HepG2 (cell line): Measurements from ENCODE around the gene PLET1. TPM values are rescaled to one million over a fixed set of nuclear protein-coding genes. Genes with fewer than 3 reads are reported as not detected.

ENCODE experiments used
- ATAC-seq: fragments of 200-7000 bp; cut with Tn5 transposase; 3 replicates; pipeline ENCODE4 v1.9.1; 2020; ENCODE audit warnings: mild to moderate bottlenecking, moderate library complexity
- BruUV-seq: library from RNA; stranded (reverse); fragments of 400-500 nt; replicated peaks from 2 replicates; lab custom pipeline; 2021; lab: Mats Ljungman, UMichigan
- CTCF ChIA-PET: fragments of 300-600 bp; formaldehyde crosslinking; extraction: SDS; loops from one replicate; lab custom pipeline; 2021; ENCODE audit warnings: low total read pairs, inconsistent platforms, low intra/inter-chr PET ratio; lab: Yijun Ruan, JAX
- POLR2A ChIA-PET: fragments of 350-600 bp; sonication (Branson Sonifier 250); formaldehyde crosslinking; loops from one replicate; lab custom pipeline; 2020; ENCODE audit warnings: antibody characterized with exemption, inconsistent platforms; lab: Yijun Ruan, JAX
- DNase-seq: peaks from one replicate; pipeline ENCODE4 v3.0.0-alpha.2; 2015; ENCODE audit warnings: low spot score
- FAIRE-seq: peaks from 3 replicates; lab custom pipeline; 2011; peaks lifted over from hg19 to GRCh38; lab: Jason Lieb, UNC
- H2AFZ ChIP-seq: one replicate; pipeline ENCODE4 v1.6.1; 2011; ENCODE audit warnings: low read length, inconsistent platforms
- H3K27ac ChIP-seq: fragments of 300-600 bp; 3 replicates; pipeline ENCODE4 v1.8.0; 2011; ENCODE audit warnings: mixed run types, mild to moderate bottlenecking, mixed read lengths, low read length, inconsistent platforms; ENCODE audit not compliant: insufficient read depth; ENCODE audit errors: extremely low read length
- H3K27me3 ChIP-seq, 2 experiments: fragments of 200-600 bp in 1 of 2; 2 replicates in 1 of 2; 3 replicates in 1 of 2; pipeline versions ENCODE4 v1.6.0 to v1.8.0; 2011; ENCODE audit warnings: low read length in 2 of 2, mild to moderate bottlenecking in 2 of 2, moderate library complexity in 2 of 2, inconsistent platforms in 1 of 2; ENCODE audit not compliant: insufficient read depth in 2 of 2, control insufficient read depth in 1 of 2
- H3K36me3 ChIP-seq, 2 experiments: fragments of 200-600 bp in 1 of 2; replicated peaks in 1 of 2; 2 replicates in 1 of 2; 3 replicates in 1 of 2; pipeline versions ENCODE4 v1.5.1 to v1.8.0; 2011; ENCODE audit warnings: low read length in 2 of 2, inconsistent platforms in 1 of 2; ENCODE audit not compliant: insufficient read depth in 2 of 2, control insufficient read depth in 1 of 2
- H3K4me1 ChIP-seq: 2 replicates; pipeline ENCODE4 v1.5.1; 2012; ENCODE audit warnings: low read length, inconsistent platforms; ENCODE audit not compliant: insufficient read depth
- H3K4me2 ChIP-seq: 2 replicates; pipeline ENCODE4 v1.6.0; 2011; ENCODE audit warnings: low read depth, low read length, inconsistent platforms
- H3K4me3 ChIP-seq, 3 experiments: fragments of 200-600 bp in 1 of 3; sonication (generic), shearing (Covaris generic) in 1 of 3; replicated peaks in 1 of 3; 2 replicates each; pipeline ENCODE4 v1.5.1; 2011 to 2016; ENCODE audit warnings: low read length in 3 of 3, inconsistent platforms in 2 of 3, low read depth in 2 of 3, mild to moderate bottlenecking in 2 of 3, control low read depth in 1 of 3, mixed read lengths in 1 of 3; ENCODE audit not compliant: insufficient read depth in 1 of 3
- H3K79me2 ChIP-seq: one replicate; pipeline ENCODE4 v1.6.1; 2011; ENCODE audit warnings: low read length, inconsistent platforms; ENCODE audit not compliant: insufficient read depth
- H3K9ac ChIP-seq: 2 replicates; pipeline ENCODE4 v1.6.0; 2011; ENCODE audit warnings: mild to moderate bottlenecking, low read depth, low read length, inconsistent platforms; ENCODE audit not compliant: insufficient read depth
- H3K9me3 ChIP-seq: 2 replicates; pipeline ENCODE4 v1.5.1; 2012; ENCODE audit warnings: mild to moderate bottlenecking, low read length
- H4K20me1 ChIP-seq: 2 replicates; pipeline ENCODE4 v1.6.0; 2011; ENCODE audit warnings: inconsistent platforms, mild to moderate bottlenecking, low read length, moderate library complexity; ENCODE audit not compliant: insufficient read depth
- ATF1 ChIP-seq: IDR thresholded peaks from 2 replicates; pipeline ENCODE4 v1.6.1; 2016; ENCODE audit warnings: mild to moderate bottlenecking, control low read depth
- EP300 ChIP-seq, 3 experiments: sonication (generic) in 1 of 3; formaldehyde crosslinking in 1 of 3; IDR thresholded peaks; 2 replicates each; pipeline versions ENCODE4 v1.5.1 to v1.6.1; 2011 to 2020; ENCODE audit warnings: low read depth in 2 of 3, low read length in 2 of 3, borderline replicate concordance in 1 of 3, improper control_type of control experiment in 1 of 3, mild to moderate bottlenecking in 1 of 3, missing genetic modification reagents in 1 of 3, moderate library complexity in 1 of 3
- KDM6A ChIP-seq: IDR thresholded peaks from 2 replicates; pipeline ENCODE4 v1.6.1; 2016; ENCODE audit warnings: low read depth
- MEF2D ChIP-seq: sonication (generic); formaldehyde crosslinking; IDR thresholded peaks from 2 replicates; pipeline ENCODE4 v1.5.1; 2020; ENCODE audit warnings: mild to moderate bottlenecking, missing genetic modification reagents
- SP140L ChIP-seq: sonication (generic); formaldehyde crosslinking; IDR thresholded peaks from 2 replicates; pipeline ENCODE4 v1.4.0; 2020; ENCODE audit warnings: missing genetic modification reagents, borderline replicate concordance
- ZBTB42 ChIP-seq: sonication (generic); formaldehyde crosslinking; IDR thresholded peaks from 2 replicates; pipeline ENCODE4 v1.5.0; 2020; ENCODE audit warnings: mild to moderate bottlenecking, missing genetic modification reagents
- ZNF44 ChIP-seq: sonication (generic); formaldehyde crosslinking; IDR thresholded peaks from 2 replicates; pipeline ENCODE4 v1.5.1; 2020; ENCODE audit warnings: mild to moderate bottlenecking, missing genetic modification reagents
- ZNF589 ChIP-seq: sonication (generic); formaldehyde crosslinking; conservative IDR thresholded peaks from 2 replicates; pipeline ENCODE4 v1.8.0; 2022; ENCODE audit warnings: mild to moderate bottlenecking, moderate library complexity, missing genetic modification reagents
- WGBS: methylation state at CpG from one replicate; pipeline ENCODE4 v1.1.6; 2017; ENCODE audit warnings: low lambda C conversion rate; 5-methylcytosine and 5-hydroxymethylcytosine counted together
- in situ Hi-C: cut with HindIII; loops from 2 replicates; pipeline ENCODE4 v1.10.0; 2017; ENCODE audit warnings: low pct_unique_long_range_greater_than_20kb; ENCODE audit not compliant: extremely low pct_ligation_motif_present
- intact Hi-C: fragments of 100-400 bp; cut with micrococcal nuclease; formaldehyde crosslinking; loops from one replicate; pipeline ENCODE4 v1.10.0; 2022; ENCODE audit not compliant: unreplicated experiment
- polyA plus RNA-seq, 8 experiments: library from polyadenylated mRNA; depleted of rRNA in 3 of 8; stranded (reverse) in 7 of 8; unstranded in 1 of 8; fragments of >200 nt; fragmentation: Illumina TruSeq in 4 of 8; extraction: Trizol in 4 of 8; gene quantifications; 2 replicates each; pipeline versions ENCODE4 v1.2.1 to v1.2.3, GENCODE V29; 2011 to 2016; ENCODE audit warnings: low read depth in 4 of 8, missing spikeins in 1 of 8, mixed read lengths in 1 of 8; ENCODE audit not compliant: insufficient read depth in 1 of 8
- total RNA-seq, 5 experiments: library from RNA; depleted of rRNA; stranded (reverse); fragments of >200 nt; fragmentation: Illumina TruSeq; extraction: Trizol; gene quantifications; 2 replicates each; pipeline ENCODE4 v1.2.3, GENCODE V29; 2016; ENCODE audit warnings: low read depth in 1 of 5

Gene PLET1
- total and polyA plus RNA-seq, 2 of the 13 experiments (the other 11 are each of a cell fraction or from before 2014, with no cell fraction given), result not detected

GRCh38 chr11:112212290-112212689 is 48.4 kb downstream of the PLET1 start (continued):
- TF ChIP-seq EP300 (IDR thresholded peaks at IDR 0.05; ENCODE audit: low read depth in 2 of 2, low read length in 2 of 2), result no peak
- TF ChIP-seq EP300 (CRISPR knock-in tag; IDR thresholded peaks at IDR 0.05; ENCODE audit: borderline replicate concordance), result no peak

- CTCF ChIA-PET, result no interaction called here
- Histone ChIP-seq H3K36me3 (no peaks in the 10 kb centered on the region), H3K27ac (no peak overlapping the region), H3K79me2 (no peaks in the 10 kb centered on the region), H2AFZ (no peak overlapping the region), H4K20me1 (no peaks in the 10 kb centered on the region), H3K9me3 (no peaks in the 10 kb centered on the region), H3K27me3 (no peaks in the 10 kb centered on the region), H3K4me2 (no peak overlapping the region), H3K4me3 (no peak overlapping the region), H3K9ac (no peak overlapping the region), H3K4me1 (peaks cover 11% of the 10 kb centered on the region)
- intact Hi-C loops (loop anchor here (10.0 kb wide), 1 partner anchor 1073 kb away; no protein-coding TSS in a partner anchor), in situ Hi-C loops (loop anchor here (10.0 kb wide), 1 partner anchor 343 kb away; no protein-coding TSS in a partner anchor)
- FAIRE-seq (no peak), DNase-seq (no peak), ATAC-seq (no peak)
- TF ChIP-seq ZBTB42 (CRISPR knock-in tag) (no peak), ZNF44 (no peak), ZNF589 (CRISPR knock-in tag) (no peak), MEF2D (CRISPR knock-in tag) (no peak), SP140L (CRISPR knock-in tag) (no peak), ATF1 (CRISPR knock-in tag) (no peak), KDM6A (CRISPR knock-in tag) (no peak)
- WGBS, result 42% methylated on average over 2 of the region's 2 CpGs
- BruUV-seq, result no TSS peak
- POLR2A ChIA-PET, result no interaction called here
Measured at GRCh38 chr11:112211536-112211935, 49.1 kb downstream of the PLET1 start.
